ENCODE data around the gene PRSS36.

PRSS36 gene

DNA sequence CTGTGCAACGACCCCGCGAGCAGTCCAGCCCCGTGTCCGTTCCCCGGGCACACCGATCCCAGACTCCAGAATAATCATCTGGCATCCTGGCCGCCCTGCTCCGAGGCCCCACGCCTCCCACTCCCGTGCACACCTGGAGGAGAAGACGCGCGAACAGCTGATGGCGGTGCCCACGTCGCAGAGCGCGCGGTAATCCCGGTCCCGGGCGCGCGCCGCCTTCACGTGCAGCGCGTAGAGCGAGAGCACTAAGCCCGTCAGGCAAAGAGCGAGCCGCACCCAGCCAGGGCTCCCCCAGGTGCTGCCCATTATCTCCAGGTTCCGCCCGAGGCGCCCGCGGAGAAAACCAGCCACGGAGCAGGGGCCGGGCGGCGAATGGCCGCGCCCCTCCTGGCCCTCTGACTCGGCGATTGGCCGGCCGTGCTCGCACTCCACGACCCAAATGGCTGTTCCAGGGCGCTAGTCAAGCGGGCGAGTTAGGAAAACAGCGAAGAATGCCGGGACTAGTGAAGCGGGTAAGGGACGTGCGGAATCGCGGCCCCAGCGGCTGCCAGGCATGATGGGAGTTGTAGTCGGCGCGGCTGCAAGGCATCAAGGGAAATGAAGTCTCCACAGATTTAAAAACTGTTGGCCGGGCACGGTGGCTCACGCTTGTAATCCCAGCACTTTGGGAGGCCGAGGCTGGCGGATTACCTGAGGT is 55.3 kb downstream of the PRSS36 start, which contains the start of gene VKORC1:
TSS of gene VKORC1 (minus strand) at position 374 of the 697 bp plus-strand sequence. CDS start at position 306, 68 bp downstream.
- DNase-seq: peak; percentile 90

DNA sequence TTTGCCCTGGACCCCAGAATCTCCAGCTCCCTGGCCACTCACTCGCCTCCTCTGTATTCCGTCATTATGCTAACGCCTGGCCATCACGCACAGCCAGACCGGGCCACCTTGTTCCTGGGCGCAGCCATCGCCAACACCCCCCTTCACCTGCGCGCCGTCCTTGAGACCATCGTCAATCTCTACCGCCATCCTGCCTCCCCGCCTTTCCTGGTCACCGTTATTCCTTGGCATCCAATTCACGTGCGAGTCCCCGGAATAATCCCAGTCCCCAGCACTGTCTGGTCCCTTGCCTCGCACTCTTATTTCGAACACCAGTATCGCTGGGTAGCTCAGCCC is 55.8 kb downstream of the PRSS36 start:
- no peak for DNase-seq

DNA sequence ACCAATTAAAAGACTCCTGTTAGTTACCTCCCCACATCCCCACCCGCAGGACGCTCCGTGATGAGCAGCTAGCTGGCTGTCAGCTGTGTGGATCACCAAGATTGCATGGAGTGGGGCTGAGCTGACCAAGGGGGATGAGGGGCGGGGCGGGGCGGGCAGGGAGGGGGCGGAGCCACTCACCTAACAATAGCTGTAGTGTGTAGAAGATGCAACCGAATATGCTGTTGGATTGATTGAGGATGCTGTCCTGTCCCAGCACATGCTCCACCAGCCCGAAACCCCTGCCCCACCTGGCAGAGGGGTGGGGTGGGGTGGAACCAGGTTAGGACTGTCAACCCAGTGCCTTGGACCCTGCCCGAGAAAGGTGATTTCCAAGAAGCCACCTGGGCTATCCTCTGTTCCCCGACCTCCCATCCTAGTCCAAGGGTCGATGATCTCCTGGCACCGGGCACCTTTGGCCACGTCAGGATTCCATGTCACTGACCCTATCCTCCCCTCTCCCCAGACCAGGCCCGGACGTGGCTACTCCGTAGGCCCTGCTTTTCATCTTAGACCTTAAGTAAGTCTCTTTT is 56.6 kb downstream of the PRSS36 start:
- DNase-seq: no peak

DNA sequence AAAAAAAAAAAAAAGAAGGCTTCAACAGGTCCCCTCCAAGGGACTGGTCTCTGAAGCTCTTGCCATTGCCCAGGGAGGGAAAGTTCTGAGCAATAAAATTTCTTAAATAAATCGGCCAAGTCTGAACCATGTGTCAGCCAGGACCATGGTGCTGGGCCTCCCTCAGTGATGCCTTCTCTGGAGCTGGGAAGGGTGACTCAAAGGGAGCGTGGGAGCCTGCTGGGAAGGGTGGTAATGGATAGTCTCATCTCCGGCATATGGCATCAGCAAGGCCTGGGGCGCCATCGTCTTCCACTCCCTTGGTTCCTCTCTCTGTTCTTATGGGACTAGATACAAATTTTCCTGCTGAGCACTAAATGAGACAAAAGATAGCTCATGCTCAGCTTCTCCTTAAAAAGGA is 57.5 kb downstream of the PRSS36 start:
- no peak for DNase-seq

DNA sequence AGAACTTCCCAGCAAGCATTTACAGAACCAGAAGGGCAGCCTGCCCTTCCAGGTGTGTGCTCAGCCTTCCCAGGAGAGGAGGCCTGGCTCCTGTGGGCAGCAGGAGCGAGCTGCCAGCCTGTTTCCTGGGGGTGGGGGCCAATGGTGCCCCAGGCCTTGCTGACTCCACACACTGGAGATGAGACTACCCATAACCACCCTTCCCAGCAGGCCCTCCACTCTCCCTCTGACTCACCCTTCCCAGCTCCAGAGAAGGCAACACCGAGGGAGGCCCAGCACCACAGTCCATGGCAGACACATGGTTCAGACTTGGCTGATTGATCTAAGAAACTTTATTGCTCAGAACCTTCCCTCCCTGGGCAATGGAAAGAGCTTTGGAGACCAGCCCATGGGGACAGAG is 59.3 kb downstream of the PRSS36 start:
- DNase-seq: no peak

DNA sequence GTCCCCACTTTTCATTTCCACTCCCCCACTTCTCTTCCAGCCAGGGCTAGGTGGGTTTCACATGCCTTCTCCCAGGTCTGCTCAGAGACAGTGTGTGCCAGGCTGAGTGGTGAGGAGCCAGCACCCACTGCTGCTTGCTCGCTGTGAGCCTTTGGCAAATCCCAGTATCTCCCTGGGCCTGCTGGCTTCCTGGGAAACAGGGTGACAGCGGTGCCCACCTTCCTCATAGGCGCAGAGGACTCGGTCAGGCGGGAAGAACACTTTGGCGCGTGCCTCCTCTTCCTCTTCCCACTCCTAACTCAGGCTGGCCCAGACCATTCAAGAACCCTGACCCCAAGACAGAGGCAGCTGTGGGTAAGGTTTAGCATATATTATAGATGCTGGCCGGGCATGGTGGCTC is 60.7 kb downstream of the PRSS36 start:
- no peak for DNase-seq

All from NCI-H524 treated with DMSO at 0.1 percent for 48 hours (cell line).